Panc1 (cell line): ENCODE results near the gene MAMLD1. TPM values are rescaled to one million over a fixed set of nuclear protein-coding genes. Genes with fewer than 3 reads are reported as not detected.
A peak's percentile ranks its signal among the peaks of the same experiment; 100 is the strongest.

ENCODE experiments used
- ATAC-seq: fragments of 200-7000 bp; cut with Tn5 transposase; 2 replicates; pipeline ENCODE4 v1.9.1; 2020; ENCODE audit warnings: mild to moderate bottlenecking, moderate library complexity
- BruUV-seq: library from RNA; stranded (reverse); fragments of 400-500 nt; replicated peaks from 2 replicates; lab custom pipeline; 2021; lab: Mats Ljungman, UMichigan
- CTCF ChIA-PET: fragments of 300-600 bp; sonication (Branson Sonifier 250); formaldehyde crosslinking; loops from one replicate; lab custom pipeline; 2022; ENCODE audit warnings: antibody characterized with exemption; lab: Charles Lee
- POLR2A ChIA-PET: fragments of 300-600 bp; sonication (Branson Sonifier 250); formaldehyde crosslinking; loops from one replicate; lab custom pipeline; 2022; ENCODE audit warnings: antibody characterized with exemption; lab: Charles Lee
- DNase-seq: peaks from one replicate; pipeline ENCODE4 v3.0.0-alpha.2; 2010; ENCODE audit warnings: low read depth, low spot score
- H3K27ac ChIP-seq: 2 replicates; pipeline ENCODE4 v1.5.1; 2011; ENCODE audit warnings: mild to moderate bottlenecking, low read length, inconsistent platforms
- H3K27me3 ChIP-seq: fragments of 200-500 bp; sonication (Bioruptor generic); 2 replicates; pipeline ENCODE4 v1.6.0; 2014; ENCODE audit warnings: low read length, inconsistent platforms; ENCODE audit not compliant: control insufficient read depth, insufficient read depth
- H3K36me3 ChIP-seq: fragments of 200-500 bp; sonication (Bioruptor generic); 2 replicates; pipeline ENCODE4 v1.5.1; 2014; ENCODE audit warnings: inconsistent platforms, mild to moderate bottlenecking, low read length, moderate library complexity; ENCODE audit not compliant: control insufficient read depth, insufficient read depth
- H3K4me1 ChIP-seq: 2 replicates; pipeline ENCODE4 v1.5.1; 2011; ENCODE audit warnings: inconsistent platforms, mild to moderate bottlenecking, low read length, moderate library complexity; ENCODE audit not compliant: control insufficient read depth, insufficient read depth
- H3K4me3 ChIP-seq, 2 experiments: 2 replicates each; pipeline ENCODE4 v1.5.1; 2011 to 2012; ENCODE audit warnings: low read depth in 2 of 2, low read length in 2 of 2, mild to moderate bottlenecking in 2 of 2, inconsistent platforms in 1 of 2, moderate library complexity in 1 of 2
- H3K9me3 ChIP-seq: fragments of 200-500 bp; sonication (Bioruptor generic); 2 replicates; pipeline ENCODE4 v1.5.1; 2014; ENCODE audit warnings: low read depth, mild to moderate bottlenecking, inconsistent platforms, low read length, moderate library complexity; ENCODE audit not compliant: control insufficient read depth, insufficient read depth
- CTCF ChIP-seq: fragments of 450-650 bp; IDR thresholded peaks from 2 replicates; pipeline ENCODE4 v1.5.1; 2017; ENCODE audit warnings: mild to moderate bottlenecking
- POLR2AphosphoS5 ChIP-seq: IDR thresholded peaks from 2 replicates; pipeline ENCODE4 v1.6.1; 2012; ENCODE audit warnings: mild to moderate bottlenecking, low read depth, low read length, moderate library complexity
- REST ChIP-seq, 2 experiments: IDR thresholded peaks; 2 replicates each; pipeline ENCODE4 v1.6.1; 2011 to 2012; ENCODE audit warnings: low read depth in 2 of 2, control low read depth in 1 of 2, low read length in 1 of 2, mild to moderate bottlenecking in 1 of 2, moderate library complexity in 1 of 2; ENCODE audit not compliant: insufficient read depth in 1 of 2
- SIN3A ChIP-seq: IDR thresholded peaks from 2 replicates; pipeline ENCODE4 v1.6.1; 2012; ENCODE audit warnings: low read depth, mild to moderate bottlenecking, low read length, moderate library complexity, borderline replicate concordance; ENCODE audit not compliant: insufficient read depth
- TCF7L2 ChIP-seq: IDR thresholded peaks from 2 replicates; pipeline ENCODE4 v1.6.1; 2011; ENCODE audit warnings: mild to moderate bottlenecking, low read depth, low read length, inconsistent platforms
- in situ Hi-C: cut with HindIII; loops from 2 replicates; pipeline ENCODE4 v1.10.0; 2016; ENCODE audit warnings: low sequenced_read_pairs, low pct_unique_long_range_greater_than_20kb
- intact Hi-C: fragments of 100-400 bp; cut with micrococcal nuclease; formaldehyde crosslinking; loops from one replicate; pipeline ENCODE4 v1.10.0; 2022; ENCODE audit not compliant: unreplicated experiment
- total RNA-seq: library from RNA; stranded (reverse); gene quantifications from one replicate; pipeline ENCODE4 v1.2.1, GENCODE V29; 2021; ENCODE audit not compliant: unreplicated experiment

The MAMLD1 gene
- total RNA-seq, 1 experiment from 2014 or later: 2.1 TPM

GRCh38 chrX:150478496-150479492, 115.7 kb downstream of the MAMLD1 start:
- Histone ChIP-seq H3K27me3 (no peaks in the 10 kb centered on the region), H3K4me3 (no peak overlapping the region), H3K27ac (no peak overlapping the region), H3K4me1 (no peaks in the 10 kb centered on the region), H3K9me3 (no peaks in the 10 kb centered on the region), H3K36me3 (no peaks in the 10 kb centered on the region)
- TF ChIP-seq REST (IDR thresholded peaks at IDR 0.05; ENCODE audit: insufficient read depth in 1 of 2, low read depth in 2 of 2, low read length in 1 of 2) (no peak), TCF7L2 (no peak), CTCF (no peak), POLR2AphosphoS5 (no peak), SIN3A (no peak)
- CTCF ChIA-PET: no interaction called here
- POLR2A ChIA-PET: no interaction called here
- in situ Hi-C loops (no loop called here), intact Hi-C loops (no loop called here)
- BruUV-seq: no TSS peak
- no peak for DNase-seq
- no peak for ATAC-seq

- Histone ChIP-seq H3K9me3 (no peaks in the 10 kb centered on the region), H3K27me3 (no peaks in the 10 kb centered on the region), H3K27ac (no peak overlapping the region), H3K4me3 (no peak overlapping the region), H3K4me1 (no peaks in the 10 kb centered on the region), H3K36me3 (no peaks in the 10 kb centered on the region)
- in situ Hi-C loops: no loop called here
- intact Hi-C loops: no loop called here
- POLR2A ChIA-PET: no interaction called here
- no peak for TF ChIP-seq REST (IDR thresholded peaks at IDR 0.05; ENCODE audit: insufficient read depth in 1 of 2, low read depth in 2 of 2, low read length in 1 of 2)
- no peak for TF ChIP-seq POLR2AphosphoS5
- no peak for TF ChIP-seq CTCF
- no peak for TF ChIP-seq TCF7L2
- TF ChIP-seq SIN3A: no peak
- CTCF ChIA-PET: no interaction called here
- peak; percentile 67 for DNase-seq
- peak; percentile 93 for ATAC-seq
- no TSS peak for BruUV-seq
Measured at GRCh38 chrX:150482537-150483206, 119.6 kb downstream of the MAMLD1 start.
